Stimulated activated CD4-positive, alpha-beta T cell treated with anti-CD3 and anti-CD28 coated beads, TNF-alpha, amount 100 ng/mL, for 4 hours (primary cell): ENCODE measurements around the gene BACE2.
"Not testable (repeated sequence)": the region's sequence is repeated elsewhere in the genome, so short reads cannot be mapped to it uniquely, and the experiment has no call there.

ENCODE experiments used
- DNase-seq, 3 experiments: peaks; one replicate each; pipeline ENCODE4 v3.0.0-alpha.2; 2020; ENCODE audit warnings: low read depth in 3 of 3

BACE2 gene

GRCh38 chr21:41185802-41186201 is 17.8 kb downstream of the BACE2 start:
- DNase-seq, result no peak

DNA sequence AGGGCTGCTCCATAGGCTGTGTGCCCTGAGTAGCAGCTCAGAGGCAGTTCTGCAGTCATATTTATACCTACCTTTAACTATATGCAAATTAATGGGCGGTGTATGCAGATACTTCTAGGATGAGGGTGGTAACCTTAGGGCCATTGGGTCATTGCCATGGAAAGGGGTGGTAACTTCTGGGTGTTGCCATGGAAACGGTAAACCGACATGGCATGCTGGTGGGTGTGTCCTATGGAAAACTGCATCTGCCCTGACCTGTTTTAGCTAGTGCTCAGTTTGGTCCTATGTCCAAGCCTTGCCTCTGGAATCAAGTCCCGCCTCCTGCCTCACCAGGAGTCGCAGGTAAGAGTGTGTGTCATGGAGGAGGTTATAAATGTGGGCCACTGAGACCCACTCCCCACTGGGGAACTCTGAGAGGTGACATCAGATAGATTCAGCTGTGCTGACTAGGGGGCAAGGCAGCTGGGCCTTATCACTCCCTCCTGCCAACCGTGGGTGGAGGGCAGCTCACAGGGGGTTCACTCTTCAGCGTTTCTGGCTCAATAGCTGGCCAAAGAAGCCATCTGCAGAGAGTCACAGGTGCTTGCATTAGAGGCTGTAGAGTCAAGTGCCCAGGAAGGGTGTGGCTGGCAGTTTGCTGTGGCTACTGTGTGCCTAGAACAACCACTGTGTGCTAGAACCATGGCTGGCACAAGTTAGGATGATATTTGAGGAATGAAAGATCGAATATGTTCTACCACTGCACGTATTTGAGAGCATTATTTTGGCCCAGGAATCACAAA is 19.0 kb downstream of the BACE2 start:
- no peak for DNase-seq

DNA sequence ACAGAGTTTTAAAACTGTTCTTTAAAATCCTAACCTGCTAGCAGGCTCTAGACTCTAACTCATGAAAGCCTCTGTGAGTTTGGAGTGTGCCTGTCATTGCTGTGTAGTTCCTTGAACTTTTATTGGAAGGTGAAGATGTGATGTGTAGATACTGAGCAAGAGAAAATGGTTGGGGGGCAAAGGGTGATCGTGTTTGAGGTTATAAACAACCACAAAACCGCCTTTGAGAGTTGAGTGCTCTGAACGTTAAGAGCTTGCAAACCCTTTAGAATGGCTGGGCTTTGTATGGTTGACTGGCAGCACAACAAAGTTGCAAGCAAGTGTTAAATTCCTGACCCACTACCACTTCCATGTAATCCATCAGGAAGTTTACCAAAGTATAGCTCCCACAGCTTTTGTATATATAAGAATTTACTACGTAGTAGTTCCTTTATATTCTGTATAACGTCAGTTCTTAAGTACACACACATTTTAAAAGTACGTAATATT is 19.6 kb downstream of the BACE2 start:
- no peak for DNase-seq

DNA sequence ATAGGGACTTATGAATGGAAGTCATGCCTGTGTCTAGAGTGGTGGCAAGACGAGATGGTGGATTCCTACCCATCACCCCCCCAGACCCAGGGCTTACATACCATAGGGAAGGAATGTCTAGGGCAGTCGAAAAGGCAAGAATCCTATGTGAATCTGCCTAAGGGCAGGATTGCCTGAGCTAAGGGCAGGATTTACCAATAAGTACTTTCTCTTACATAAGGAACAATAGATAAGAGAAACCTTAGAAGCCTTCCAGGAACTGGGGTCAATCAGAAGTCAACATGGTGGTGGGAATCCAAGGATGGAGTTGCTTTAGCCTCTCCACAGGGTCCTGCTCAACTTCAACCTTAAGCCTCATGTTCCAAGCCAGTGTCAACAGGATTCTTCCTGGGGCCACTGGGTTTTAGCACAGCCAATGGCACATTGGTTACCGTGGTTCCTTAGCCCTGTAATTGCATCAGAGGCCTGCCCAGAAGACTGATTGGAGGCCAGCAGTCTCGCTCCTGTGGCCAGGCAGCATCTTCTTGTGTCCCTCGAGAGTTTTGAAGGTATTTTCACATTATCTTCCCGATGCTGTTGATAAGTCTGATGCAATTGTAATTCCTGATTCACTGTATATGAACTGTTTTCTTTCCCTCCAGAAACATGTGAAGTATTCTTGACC is 20.7 kb downstream of the BACE2 start:
- no peak for DNase-seq

DNA sequence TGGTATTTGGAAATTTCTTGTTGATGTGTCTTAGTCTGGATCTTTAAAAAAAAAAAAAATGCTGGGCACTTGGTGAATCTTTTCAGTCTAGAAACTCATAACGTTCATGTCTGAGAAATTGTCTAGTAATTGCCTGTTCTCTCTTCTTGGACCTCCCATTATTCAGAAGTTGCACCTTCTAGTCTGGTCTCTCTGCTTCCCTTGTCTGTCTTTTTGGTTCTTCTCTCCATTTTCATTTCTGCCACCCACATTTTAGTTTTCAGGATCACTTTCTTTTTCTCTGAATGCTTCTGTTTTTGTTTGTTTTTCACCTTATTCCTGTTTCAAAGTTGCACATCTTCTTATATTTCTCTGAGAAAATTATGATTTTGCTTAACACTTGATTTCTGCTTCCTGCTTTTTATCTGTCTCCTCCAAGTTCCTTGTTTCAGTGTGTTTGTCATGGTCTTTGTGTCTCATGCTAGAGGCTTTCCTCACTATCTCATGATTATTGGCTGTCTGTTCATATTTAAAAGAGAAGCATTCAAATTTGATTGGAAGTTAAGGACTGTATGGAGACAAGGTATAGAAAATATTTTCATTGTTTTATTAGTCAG is 21.3 kb downstream of the BACE2 start:
- no peak for DNase-seq

DNA sequence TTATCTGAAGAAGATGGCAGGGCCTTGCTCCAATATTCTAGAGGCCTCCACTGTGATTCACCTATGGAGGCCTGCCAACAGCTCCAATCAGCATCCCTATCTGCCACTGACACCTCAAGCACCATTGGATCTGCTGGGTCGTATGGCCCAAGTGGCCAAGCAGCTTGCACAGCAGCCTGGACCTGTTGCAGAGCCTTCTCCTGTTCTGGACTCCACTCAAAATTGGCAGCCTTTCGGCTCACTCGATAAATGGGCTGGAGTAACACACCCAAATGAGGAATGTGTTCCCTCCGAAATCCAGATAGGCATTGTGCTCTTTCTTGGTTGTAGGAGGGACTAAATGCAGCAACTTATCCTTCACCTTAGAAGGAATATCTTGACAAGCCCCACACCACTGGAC is 24.6 kb downstream of the BACE2 start:
- not testable (repeated sequence) for DNase-seq

DNA sequence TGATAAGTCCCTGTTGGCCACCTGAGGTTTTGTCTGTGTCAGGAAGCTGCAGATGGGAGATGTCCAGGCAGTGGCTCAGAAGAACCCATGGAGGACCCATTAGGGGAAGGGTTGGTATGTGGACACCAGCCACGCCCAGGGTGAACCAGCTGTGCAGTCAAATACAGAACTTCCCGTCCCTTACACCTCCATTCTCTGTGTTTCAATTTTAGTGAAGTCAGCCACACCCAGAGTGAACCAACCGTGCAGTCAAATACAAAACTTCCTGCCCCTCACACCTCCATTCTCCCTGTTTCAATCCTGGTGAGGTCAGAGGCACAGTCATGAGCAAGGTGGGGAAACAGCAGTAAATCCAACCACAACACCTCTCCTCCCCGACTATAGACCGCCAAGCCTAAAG is 27.4 kb downstream of the BACE2 start:
- DNase-seq, result no peak

DNA sequence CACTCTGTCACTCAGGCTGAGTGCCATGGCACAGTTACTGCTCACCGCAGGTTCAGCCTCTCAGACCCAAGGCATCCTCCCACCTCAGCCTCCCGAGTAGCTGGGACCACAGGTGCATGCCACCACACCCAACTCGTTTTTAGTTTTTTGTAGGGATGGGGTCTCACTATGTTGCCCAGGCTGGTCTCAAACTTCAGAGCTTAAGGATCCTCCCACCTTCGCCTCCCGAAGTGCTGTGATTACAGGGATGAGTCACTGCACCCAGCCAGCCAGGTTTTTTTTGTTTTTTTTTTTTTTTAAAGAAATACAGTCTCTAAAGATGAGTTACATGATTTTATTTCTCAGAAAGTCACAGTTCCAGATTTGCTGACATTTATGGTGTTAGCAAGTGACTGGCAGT is 29.0 kb downstream of the BACE2 start:
- no peak for DNase-seq

- no peak for DNase-seq
Observed at GRCh38 chr21:41197582-41197981, 29.6 kb downstream of the BACE2 start.

- not testable (repeated sequence) for DNase-seq
Observed at GRCh38 chr21:41198647-41199046, 30.7 kb downstream of the BACE2 start.

DNA sequence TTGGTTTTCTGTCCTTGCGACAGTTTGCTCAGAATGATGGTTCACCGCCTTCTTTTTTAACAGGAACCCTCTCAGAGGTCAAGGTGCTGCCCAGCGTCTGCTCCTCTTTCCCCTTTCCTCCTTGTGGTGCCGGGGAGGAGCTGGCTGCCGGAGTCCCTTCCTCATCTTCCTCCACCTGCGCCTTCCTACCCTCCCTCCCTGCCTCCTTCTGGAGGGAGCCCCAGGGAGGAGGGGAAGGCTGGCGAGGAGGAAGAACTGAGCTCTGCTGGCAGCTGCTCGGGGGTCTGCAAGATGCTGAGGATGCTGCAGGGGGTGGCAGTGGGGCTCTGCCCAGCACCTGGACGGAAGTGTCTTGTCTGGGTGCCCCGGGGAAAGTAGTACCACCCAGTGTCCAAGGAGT is 31.2 kb downstream of the BACE2 start:
- no peak for DNase-seq

- no peak for DNase-seq
Observed at GRCh38 chr21:41199588-41199987, 31.6 kb downstream of the BACE2 start.

DNA sequence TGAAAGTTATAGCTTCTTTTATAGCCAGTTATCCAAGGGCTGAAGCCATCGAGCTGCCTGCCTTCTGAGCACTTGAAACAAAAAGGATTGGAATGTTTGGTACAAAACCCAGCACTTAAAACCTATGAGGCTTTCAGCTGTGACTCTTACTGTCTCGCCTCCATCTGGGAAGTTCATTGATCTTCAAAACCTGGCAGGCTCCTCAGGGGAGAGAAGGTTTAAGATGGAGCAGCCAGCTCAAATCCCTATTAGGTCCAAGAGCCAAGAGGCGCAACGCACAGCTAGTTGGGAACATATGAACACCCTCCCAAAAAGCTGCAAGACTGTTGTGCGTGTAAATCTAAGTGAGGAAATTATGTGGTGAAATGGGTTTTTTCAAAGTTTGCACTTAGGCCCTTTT is 33.4 kb downstream of the BACE2 start:
- DNase-seq, result no peak

DNA sequence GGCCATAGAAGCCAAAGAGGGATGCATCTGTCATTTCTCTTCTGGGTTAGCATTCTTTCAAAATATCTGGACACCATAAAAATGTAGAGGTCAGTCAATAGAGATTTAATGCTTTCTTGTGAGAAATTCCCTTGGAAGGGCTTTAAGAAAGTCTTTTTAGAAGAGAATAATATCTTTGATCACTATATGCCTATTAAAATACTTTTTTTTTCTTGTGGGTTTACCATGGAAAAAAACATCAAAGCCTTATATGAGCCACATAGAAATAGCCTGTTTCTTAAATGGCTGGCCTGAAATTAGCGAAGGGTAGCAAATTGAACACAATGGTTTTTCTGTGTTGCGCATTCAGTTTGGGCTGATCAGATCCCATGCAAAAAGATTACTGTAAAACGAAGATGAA is 36.8 kb downstream of the BACE2 start:
- DNase-seq, result no peak

DNA sequence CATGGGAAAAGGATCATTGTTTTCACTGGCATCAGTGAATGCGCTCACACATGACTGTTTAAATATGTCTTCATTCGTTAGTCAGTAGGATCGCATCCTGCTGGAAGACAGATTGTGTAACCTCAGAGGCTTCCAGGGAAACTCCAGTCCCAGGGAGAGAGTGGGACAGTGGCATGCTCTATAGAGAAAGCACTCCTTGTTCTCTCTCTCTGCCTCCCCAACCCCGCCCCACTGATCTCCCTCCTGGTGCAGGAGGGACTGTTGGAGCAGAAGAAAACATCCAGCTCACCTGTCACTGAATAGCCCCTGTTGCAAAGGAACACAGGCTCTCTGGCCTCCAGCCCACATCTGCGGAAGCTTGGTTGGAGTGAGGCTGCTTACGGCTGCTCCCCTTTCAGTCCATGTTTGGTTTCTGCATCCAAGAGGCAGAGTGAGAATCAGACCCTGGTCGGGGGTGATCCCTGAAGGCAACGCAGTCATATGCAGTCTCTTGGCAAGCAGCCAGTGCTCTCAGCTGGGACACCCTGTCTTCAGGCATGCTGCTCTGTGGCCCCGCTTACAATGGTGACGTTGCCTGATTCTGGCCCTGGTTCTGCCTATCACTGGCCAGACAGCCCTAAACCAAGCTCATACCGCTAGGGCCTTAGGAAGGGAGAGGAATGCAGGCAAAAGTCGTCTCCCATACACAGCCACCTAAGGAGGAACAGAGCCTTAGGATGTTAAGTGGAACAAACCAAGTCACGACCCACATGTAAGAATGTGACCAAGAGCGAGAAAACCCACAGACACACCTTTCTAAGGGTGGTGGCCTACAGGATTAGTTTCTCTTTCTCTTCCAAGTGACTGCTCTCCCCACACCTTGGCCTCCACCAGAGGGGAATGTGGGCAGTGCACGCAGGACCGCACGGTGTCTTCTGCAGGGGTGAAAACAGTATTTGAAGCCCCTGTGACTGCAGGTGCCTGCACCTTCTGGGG is 39.7 kb downstream of the BACE2 start:
- no peak for DNase-seq

DNA sequence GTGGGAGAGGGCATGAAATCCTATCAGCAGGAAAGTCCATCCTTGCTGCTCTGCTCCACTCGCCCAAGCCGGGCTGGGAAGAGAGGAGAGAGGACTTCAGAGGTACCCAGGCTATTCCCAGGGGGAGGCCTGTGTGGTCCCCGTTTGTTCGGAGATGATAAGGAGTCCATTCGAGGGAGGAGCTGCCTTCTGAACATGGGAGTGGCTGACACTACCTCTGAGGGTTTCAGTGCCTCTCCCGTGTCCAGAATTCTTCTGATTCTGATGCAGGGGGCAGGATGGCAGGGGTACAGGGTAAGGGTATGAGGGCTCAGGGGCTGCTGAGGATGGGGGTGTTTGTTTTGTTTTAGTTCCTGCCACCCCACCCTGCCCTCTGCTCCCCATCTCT is 40.4 kb downstream of the BACE2 start:
- no peak for DNase-seq

- DNase-seq, result no peak
Observed at GRCh38 chr21:41209016-41209619, 41.2 kb downstream of the BACE2 start.

GRCh38 chr21:41210426-41211059 is 42.6 kb downstream of the BACE2 start:
- DNase-seq, result no peak

GRCh38 chr21:41211060-41211805 is 43.3 kb downstream of the BACE2 start:
- no peak for DNase-seq

DNA sequence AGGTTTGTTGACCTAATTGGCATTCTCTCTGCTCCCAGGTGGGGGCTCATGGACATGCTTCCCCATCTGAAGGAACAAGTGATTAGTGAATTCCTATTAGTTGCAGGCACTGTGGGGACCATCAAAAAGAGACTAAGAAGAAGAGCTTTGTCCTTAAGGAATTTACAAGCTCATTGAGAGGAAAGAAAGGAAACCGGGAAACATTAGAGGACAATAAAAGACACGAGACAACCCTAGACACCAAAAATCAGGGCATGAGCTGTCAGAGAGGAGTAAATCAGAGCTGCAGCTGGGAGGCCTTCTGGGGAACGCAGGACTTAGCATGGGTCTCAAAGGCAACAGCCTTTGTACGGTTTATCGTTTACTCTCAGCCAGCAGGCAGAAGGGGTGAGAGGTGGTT is 45.1 kb downstream of the BACE2 start:
- no peak for DNase-seq
